Loucy (cell line): ENCODE results near the gene BACH1.

Experiments
- CTCF ChIP-seq: fragments of 200-600 bp; sonication (generic); conservative IDR thresholded peaks from 2 replicates; pipeline ENCODE4 v1.5.1; 2014; ENCODE audit warnings: mild to moderate bottlenecking, antibody characterized with exemption, low read length
- EZH2phosphoT487 ChIP-seq: fragments of 200-600 bp; IDR thresholded peaks from 2 replicates; pipeline ENCODE4 v1.6.1; 2018; ENCODE audit warnings: antibody characterized with exemption, mild to moderate bottlenecking, moderate library complexity, borderline replicate concordance

GRCh38 chr21:29330797-29331196 is 32.1 kb downstream of the BACH1 start:
- TF ChIP-seq CTCF (no peak), EZH2phosphoT487 (no peak)
